Colonic mucosa (tissue), 4 donors: ENCODE results near the gene SH3TC1. TPM values are rescaled to one million over a fixed set of nuclear protein-coding genes. Genes with fewer than 3 reads are reported as not detected.

Experiments
- DNase-seq: peaks from one replicate; pipeline ENCODE4 v3.0.0-alpha.2; 2020
- H3K27ac ChIP-seq: fragments of 200-600 bp; one replicate; pipeline ENCODE4 v1.8.0; 2021
- H3K27me3 ChIP-seq: fragments of 200-600 bp; one replicate; pipeline ENCODE4 v1.8.0; 2021
- H3K36me3 ChIP-seq: fragments of 200-600 bp; one replicate; pipeline ENCODE4 v1.8.0; 2021
- H3K4me1 ChIP-seq: fragments of 200-600 bp; one replicate; pipeline ENCODE4 v1.8.0; 2021; ENCODE audit warnings: mild to moderate bottlenecking
- H3K4me3 ChIP-seq: fragments of 200-600 bp; one replicate; pipeline ENCODE4 v1.8.0; 2021
- H3K9ac ChIP-seq, 2 donors: one replicate each; pipeline ENCODE4 v1.7.0; 2013; ENCODE audit warnings: control low read depth in 2 of 2, low read depth in 2 of 2, low read length in 2 of 2
- H3K9me3 ChIP-seq: fragments of 200-600 bp; one replicate; pipeline ENCODE4 v1.8.0; 2021
- CTCF ChIP-seq: fragments of 200-600 bp; IDR thresholded peaks from one replicate; pipeline ENCODE4 v1.8.0; 2022; ENCODE audit warnings: antibody characterized with exemption, mild to moderate bottlenecking
- intact Hi-C: fragments of 100-400 bp; cut with DNase I; formaldehyde crosslinking; loops from one replicate; pipeline ENCODE4 v1.14.1; 2022
- total RNA-seq, 2 donors: library from RNA; stranded (reverse); fragmentation: NEBNext Ultra II Directional in 1 of 2; extraction: Animal tissue kit (Norgen Biotek cat#: 25700) in 1 of 2; gene quantifications; one replicate each; pipeline ENCODE4 v1.2.1, GENCODE V29; 2021
- donor health status: healthy.
- donor health status: DM: no; HTN: no; CAD: no.
- donor health status: DM: no; HTN: no; CAD: no.

The SH3TC1 gene
- total RNA-seq, 2 donors from 2014 or later = 10.8 to 22.5 TPM

- DNase-seq = no peak
- Histone ChIP-seq H3K27me3 (no peaks in the 10 kb centered on the region), H3K36me3 (no peaks in the 10 kb centered on the region), H3K4me1 (no peaks in the 10 kb centered on the region), H3K4me3 (no peak overlapping the region), H3K9me3 (no peaks in the 10 kb centered on the region), H3K9ac (no peak overlapping the region), H3K27ac (no peak overlapping the region)
- no peak for TF ChIP-seq CTCF
- intact Hi-C loops = no loop called here
Observed at GRCh38 chr4:8205749-8206611, 6.9 kb downstream of the SH3TC1 start.

GRCh38 chr4:8207314-8207713 lies 8.2 kb downstream of the SH3TC1 start:
- intact Hi-C loops = no loop called here
- H3K36me3 ChIP-seq = no peaks in the 10 kb centered on the region
- no peaks in the 10 kb centered on the region for H3K9me3 ChIP-seq
- no peaks in the 10 kb centered on the region for H3K4me1 ChIP-seq
- H3K9ac ChIP-seq = no peak overlapping the region
- no peaks in the 10 kb centered on the region for H3K27me3 ChIP-seq
- no peak overlapping the region for H3K27ac ChIP-seq
- no peak for DNase-seq
- TF ChIP-seq CTCF = no peak
- H3K4me3 ChIP-seq = no peak overlapping the region

GRCh38 chr4:8208565-8208964 lies 9.5 kb downstream of the SH3TC1 start:
- Histone ChIP-seq H3K27me3 (no peaks in the 10 kb centered on the region), H3K4me3 (no peak overlapping the region), H3K9ac (no peak overlapping the region), H3K4me1 (no peaks in the 10 kb centered on the region), H3K9me3 (no peaks in the 10 kb centered on the region), H3K36me3 (no peaks in the 10 kb centered on the region), H3K27ac (no peak overlapping the region)
- intact Hi-C loops = no loop called here
- no peak for DNase-seq
- no peak for TF ChIP-seq CTCF

GRCh38 chr4:8209181-8209874 lies 10.2 kb downstream of the SH3TC1 start:
- no peaks in the 10 kb centered on the region for H3K4me1 ChIP-seq
- no peak overlapping the region for H3K27ac ChIP-seq
- TF ChIP-seq CTCF = no peak
- no peaks in the 10 kb centered on the region for H3K9me3 ChIP-seq
- intact Hi-C loops = no loop called here
- no peak overlapping the region for H3K9ac ChIP-seq
- H3K36me3 ChIP-seq = no peaks in the 10 kb centered on the region
- no peaks in the 10 kb centered on the region for H3K27me3 ChIP-seq
- DNase-seq = no peak
- H3K4me3 ChIP-seq = no peak overlapping the region

GRCh38 chr4:8210010-8210409 lies 10.9 kb downstream of the SH3TC1 start:
- no peaks in the 10 kb centered on the region for H3K27me3 ChIP-seq
- no peak for TF ChIP-seq CTCF
- intact Hi-C loops = no loop called here
- no peaks in the 10 kb centered on the region for H3K4me1 ChIP-seq
- no peak overlapping the region for H3K27ac ChIP-seq
- no peaks in the 10 kb centered on the region for H3K9me3 ChIP-seq
- no peaks in the 10 kb centered on the region for H3K36me3 ChIP-seq
- H3K4me3 ChIP-seq = no peak overlapping the region
- DNase-seq = no peak
- H3K9ac ChIP-seq = no peak overlapping the region
